Measurements from ENCODE around the gene VPS51. TPM values are rescaled to one million over a fixed set of nuclear protein-coding genes. Genes with fewer than 3 reads are reported as not detected.

The VPS51 gene
- polyA plus RNA-seq, 1 donor (not counting 4 experiments of a cell fraction or from before 2014, with no cell fraction given): 43.1 TPM

GRCh38 chr11:65108469-65109123, 12.6 kb downstream of the VPS51 start:
- Histone ChIP-seq H3K27me3 (ENCODE audit: control insufficient read depth, extremely low read depth, insufficient read depth, low read length) (no peaks in the 10 kb centered on the region), H3K9ac (ENCODE audit: control insufficient read depth, extremely low read depth, insufficient read depth, low read length) (no peak overlapping the region), H3K27ac (ENCODE audit: control insufficient read depth, insufficient read depth, low read length) (no peak overlapping the region), H3K4me1 (ENCODE audit: control insufficient read depth, extremely low read depth, insufficient read depth, low read length) (peaks cover 22% of the 10 kb centered on the region), H3K9me3 (ENCODE audit: control insufficient read depth, low read depth, low read length) (no peaks in the 10 kb centered on the region), H4K20me1 (ENCODE audit: control insufficient read depth, extremely low read depth, insufficient read depth, low read length) (no peaks in the 10 kb centered on the region), H2AFZ (ENCODE audit: control insufficient read depth, low read length) (no peak overlapping the region), H3K36me3 (ENCODE audit: control insufficient read depth in 2 of 2, extremely low read depth in 1 of 2, insufficient read depth in 2 of 2, low read length in 2 of 2) (peaks cover 9 to 11% of the 10 kb centered on the region in 2 experiments), H3K4me3 (ENCODE audit: control insufficient read depth in 2 of 3, extremely low read depth in 1 of 3, insufficient read depth in 2 of 3, low read depth in 1 of 3, low read length in 3 of 3) (no peak overlapping the region), H3K4me2 (ENCODE audit: control insufficient read depth, extremely low read depth, insufficient read depth, low read depth, low read length) (no peak overlapping the region), H3K9me1 (ENCODE audit: control insufficient read depth, extremely low read depth, insufficient read depth, low read length) (no peaks in the 10 kb centered on the region), H3K79me2 (ENCODE audit: control insufficient read depth, insufficient read depth, low read length) (peaks cover 2% of the 10 kb centered on the region)
- dilution Hi-C loops (cut with MboI; ENCODE audit: extremely low pct_ligation_motif_present, low sequenced_read_pairs): no loop called here
- DNase-seq (ENCODE audit: low read depth, low spot score): no peak
- TF ChIP-seq, protein P1, sequence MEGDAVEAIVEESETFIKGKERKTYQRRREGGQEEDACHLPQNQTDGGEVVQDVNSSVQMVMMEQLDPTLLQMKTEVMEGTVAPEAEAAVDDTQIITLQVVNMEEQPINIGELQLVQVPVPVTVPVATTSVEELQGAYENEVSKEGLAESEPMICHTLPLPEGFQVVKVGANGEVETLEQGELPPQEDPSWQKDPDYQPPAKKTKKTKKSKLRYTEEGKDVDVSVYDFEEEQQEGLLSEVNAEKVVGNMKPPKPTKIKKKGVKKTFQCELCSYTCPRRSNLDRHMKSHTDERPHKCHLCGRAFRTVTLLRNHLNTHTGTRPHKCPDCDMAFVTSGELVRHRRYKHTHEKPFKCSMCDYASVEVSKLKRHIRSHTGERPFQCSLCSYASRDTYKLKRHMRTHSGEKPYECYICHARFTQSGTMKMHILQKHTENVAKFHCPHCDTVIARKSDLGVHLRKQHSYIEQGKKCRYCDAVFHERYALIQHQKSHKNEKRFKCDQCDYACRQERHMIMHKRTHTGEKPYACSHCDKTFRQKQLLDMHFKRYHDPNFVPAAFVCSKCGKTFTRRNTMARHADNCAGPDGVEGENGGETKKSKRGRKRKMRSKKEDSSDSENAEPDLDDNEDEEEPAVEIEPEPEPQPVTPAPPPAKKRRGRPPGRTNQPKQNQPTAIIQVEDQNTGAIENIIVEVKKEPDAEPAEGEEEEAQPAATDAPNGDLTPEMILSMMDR (optimal IDR thresholded peaks at IDR 0.05 in 1 of 3, IDR thresholded peaks at IDR 0.05 in 1 of 3, conservative IDR thresholded peaks at IDR 0.05 in 1 of 3; ENCODE audit: extremely low read depth in 1 of 3, insufficient read depth in 2 of 3, low read length in 3 of 3): no peak
- no peak for TF ChIP-seq EZH2 (IDR thresholded peaks at IDR 0.05; ENCODE audit: low read length)
- FAIRE-seq: no peak

GRCh38 chr11:65109231-65110198, 13.5 kb downstream of the VPS51 start:
- Histone ChIP-seq H3K4me1 (ENCODE audit: control insufficient read depth, extremely low read depth, insufficient read depth, low read length) (peaks cover 22% of the 10 kb centered on the region), H4K20me1 (ENCODE audit: control insufficient read depth, extremely low read depth, insufficient read depth, low read length) (no peaks in the 10 kb centered on the region), H3K36me3 (ENCODE audit: control insufficient read depth in 2 of 2, extremely low read depth in 1 of 2, insufficient read depth in 2 of 2, low read length in 2 of 2) (peaks cover 9 to 11% of the 10 kb centered on the region in 2 experiments), H3K4me2 (ENCODE audit: control insufficient read depth, extremely low read depth, insufficient read depth, low read depth, low read length) (no peak overlapping the region), H3K79me2 (ENCODE audit: control insufficient read depth, insufficient read depth, low read length) (no peaks in the 10 kb centered on the region), H2AFZ (ENCODE audit: control insufficient read depth, low read length) (no peak overlapping the region), H3K9me1 (ENCODE audit: control insufficient read depth, extremely low read depth, insufficient read depth, low read length) (no peaks in the 10 kb centered on the region), H3K27ac (ENCODE audit: control insufficient read depth, insufficient read depth, low read length) (no peak overlapping the region), H3K9ac (ENCODE audit: control insufficient read depth, extremely low read depth, insufficient read depth, low read length) (no peak overlapping the region), H3K27me3 (ENCODE audit: control insufficient read depth, extremely low read depth, insufficient read depth, low read length) (no peaks in the 10 kb centered on the region), H3K9me3 (ENCODE audit: control insufficient read depth, low read depth, low read length) (no peaks in the 10 kb centered on the region), H3K4me3 (ENCODE audit: control insufficient read depth in 2 of 3, extremely low read depth in 1 of 3, insufficient read depth in 2 of 3, low read depth in 1 of 3, low read length in 3 of 3) (no peak overlapping the region)
- FAIRE-seq (no peak), DNase-seq (ENCODE audit: low read depth, low spot score) (no peak)
- TF ChIP-seq EZH2 (IDR thresholded peaks at IDR 0.05; ENCODE audit: low read length): no peak
- TF ChIP-seq, protein P1 (optimal IDR thresholded peaks at IDR 0.05 in 1 of 3, IDR thresholded peaks at IDR 0.05 in 1 of 3, conservative IDR thresholded peaks at IDR 0.05 in 1 of 3; ENCODE audit: extremely low read depth in 1 of 3, insufficient read depth in 2 of 3, low read length in 3 of 3): no peak
- dilution Hi-C loops (cut with MboI; ENCODE audit: extremely low pct_ligation_motif_present, low sequenced_read_pairs): no loop called here
